ENCODE measurements around the gene SYNDIG1. TPM values are rescaled to one million over a fixed set of nuclear protein-coding genes. Genes with fewer than 3 reads are reported as not detected.
A peak's percentile ranks its signal among the peaks of the same experiment; 100 is the strongest.

The SYNDIG1 gene
- total RNA-seq, 4 donors from 2014 or later = 0.27 to 0.32 TPM; not detected in 2

GRCh38 chr20:24432046-24432442 lies 37.4 kb upstream of the SYNDIG1 start:
- 12 to 38% methylated on average over 2 of the region's 2 CpGs for WGBS, 2 donors (ENCODE audit: low coverage in 1 of 2)
- Histone ChIP-seq H3K27ac (no peak overlapping the region), H3K9me3 (no peaks in the 10 kb centered on the region), H3K27me3 (peaks cover 10% of the 10 kb centered on the region), H3K36me3 (no peaks in the 10 kb centered on the region), H3K4me1 (peaks cover 1 to 9% (median 2%) of the 10 kb centered on the region in 4 donors), H3K4me3 (no peak overlapping the region)
- DNase-seq = peak; percentile 68
- intact Hi-C loops (cut with DNase I; ENCODE audit: low total_unique reads) (no loop called here), in situ Hi-C loops (cut with MboI; ENCODE audit: low pct_ligation_motif_present in 1 of 4, low pct_unique_long_range_greater_than_20kb in 1 of 4, low sequenced_read_pairs in 3 of 4) (loop anchor here in 1 of 4 donors (25.0 kb wide), 1 partner anchor 95 kb away; no protein-coding TSS in a partner anchor)
- TF ChIP-seq POLR2A (IDR thresholded peaks at IDR 0.05) (no peak), EP300 (IDR thresholded peaks at IDR 0.05; ENCODE audit: low read depth) (no peak), POLR2AphosphoS5 (IDR thresholded peaks at IDR 0.05) (no peak)
- TF ChIP-seq, protein P1, sequence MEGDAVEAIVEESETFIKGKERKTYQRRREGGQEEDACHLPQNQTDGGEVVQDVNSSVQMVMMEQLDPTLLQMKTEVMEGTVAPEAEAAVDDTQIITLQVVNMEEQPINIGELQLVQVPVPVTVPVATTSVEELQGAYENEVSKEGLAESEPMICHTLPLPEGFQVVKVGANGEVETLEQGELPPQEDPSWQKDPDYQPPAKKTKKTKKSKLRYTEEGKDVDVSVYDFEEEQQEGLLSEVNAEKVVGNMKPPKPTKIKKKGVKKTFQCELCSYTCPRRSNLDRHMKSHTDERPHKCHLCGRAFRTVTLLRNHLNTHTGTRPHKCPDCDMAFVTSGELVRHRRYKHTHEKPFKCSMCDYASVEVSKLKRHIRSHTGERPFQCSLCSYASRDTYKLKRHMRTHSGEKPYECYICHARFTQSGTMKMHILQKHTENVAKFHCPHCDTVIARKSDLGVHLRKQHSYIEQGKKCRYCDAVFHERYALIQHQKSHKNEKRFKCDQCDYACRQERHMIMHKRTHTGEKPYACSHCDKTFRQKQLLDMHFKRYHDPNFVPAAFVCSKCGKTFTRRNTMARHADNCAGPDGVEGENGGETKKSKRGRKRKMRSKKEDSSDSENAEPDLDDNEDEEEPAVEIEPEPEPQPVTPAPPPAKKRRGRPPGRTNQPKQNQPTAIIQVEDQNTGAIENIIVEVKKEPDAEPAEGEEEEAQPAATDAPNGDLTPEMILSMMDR (IDR thresholded peaks at IDR 0.05) = no peak

- H3K4me3 ChIP-seq = no peak overlapping the region
- H3K36me3 ChIP-seq = no peaks in the 10 kb centered on the region
- peaks cover 5 to 23% (median 11%) of the 10 kb centered on the region in 4 donors for H3K4me1 ChIP-seq
- no peak for DNase-seq
- WGBS, 2 donors (ENCODE audit: low coverage in 1 of 2) = 58 to 63% methylated on average over 2 of the region's 2 CpGs
- in situ Hi-C loops (cut with MboI; ENCODE audit: low pct_ligation_motif_present in 1 of 4, low pct_unique_long_range_greater_than_20kb in 1 of 4, low sequenced_read_pairs in 3 of 4) (loop anchor here in 1 of 4 donors (25.0 kb wide), 1 partner anchor 99 kb away; no protein-coding TSS in a partner anchor), intact Hi-C loops (cut with DNase I; ENCODE audit: low total_unique reads) (no loop called here)
- H3K9me3 ChIP-seq = no peaks in the 10 kb centered on the region
- no peaks in the 10 kb centered on the region for H3K27me3 ChIP-seq
- no peak overlapping the region for H3K27ac ChIP-seq
- TF ChIP-seq, protein P1 (IDR thresholded peaks at IDR 0.05) = no peak
- TF ChIP-seq EP300 (IDR thresholded peaks at IDR 0.05; ENCODE audit: low read depth) = no peak
- no peak for TF ChIP-seq POLR2AphosphoS5 (IDR thresholded peaks at IDR 0.05)
Measured at GRCh38 chr20:24436160-24436559, 33.3 kb upstream of the SYNDIG1 start.

- DNase-seq = no peak
- Histone ChIP-seq H3K36me3 (no peaks in the 10 kb centered on the region), H3K27ac (peak overlapping the region in 1 of 4 donors; percentile 46), H3K4me3 (no peak overlapping the region), H3K4me1 (peaks cover 5 to 18% (median 11%) of the 10 kb centered on the region in 4 donors), H3K9me3 (no peaks in the 10 kb centered on the region), H3K27me3 (no peaks in the 10 kb centered on the region)
- intact Hi-C loops (cut with DNase I; ENCODE audit: low total_unique reads) = no loop called here
- TF ChIP-seq, protein P1 (IDR thresholded peaks at IDR 0.05) = no peak
- TF ChIP-seq POLR2AphosphoS5 (IDR thresholded peaks at IDR 0.05) = no peak
- TF ChIP-seq EP300 (IDR thresholded peaks at IDR 0.05; ENCODE audit: low read depth) = no peak
- no peak for TF ChIP-seq POLR2A (IDR thresholded peaks at IDR 0.05)
- in situ Hi-C loops (cut with MboI; ENCODE audit: low pct_ligation_motif_present in 1 of 4, low pct_unique_long_range_greater_than_20kb in 1 of 4, low sequenced_read_pairs in 3 of 4) = loop anchor here in 1 of 4 donors (25.0 kb wide), 1 partner anchor 100 kb away; no protein-coding TSS in a partner anchor
- 25 to 27% methylated on average over 2 to 8 of the region's 8 CpGs for WGBS, 2 donors (ENCODE audit: low coverage in 1 of 2)
Measured at GRCh38 chr20:24437196-24438082, 32.0 kb upstream of the SYNDIG1 start.

GRCh38 chr20:24438331-24438730 lies 31.1 kb upstream of the SYNDIG1 start:
- Histone ChIP-seq H3K9me3 (no peaks in the 10 kb centered on the region), H3K4me1 (peaks cover 5 to 16% (median 11%) of the 10 kb centered on the region in 4 donors), H3K36me3 (no peaks in the 10 kb centered on the region), H3K27me3 (no peaks in the 10 kb centered on the region), H3K4me3 (no peak overlapping the region), H3K27ac (no peak overlapping the region)
- no peak for TF ChIP-seq EP300 (IDR thresholded peaks at IDR 0.05; ENCODE audit: low read depth)
- no peak for TF ChIP-seq POLR2A (IDR thresholded peaks at IDR 0.05)
- TF ChIP-seq, protein P1 (IDR thresholded peaks at IDR 0.05) = no peak
- no peak for TF ChIP-seq POLR2AphosphoS5 (IDR thresholded peaks at IDR 0.05)
- intact Hi-C loops (cut with DNase I; ENCODE audit: low total_unique reads) = no loop called here
- DNase-seq = no peak
- in situ Hi-C loops (cut with MboI; ENCODE audit: low pct_ligation_motif_present in 1 of 4, low pct_unique_long_range_greater_than_20kb in 1 of 4, low sequenced_read_pairs in 3 of 4) = loop anchor here in 1 of 4 donors (25.0 kb wide), 1 partner anchor 101 kb away; no protein-coding TSS in a partner anchor
- WGBS, 2 donors (ENCODE audit: low coverage in 1 of 2) = 67 to 78% methylated on average over 1 to 2 of the region's 2 CpGs

Measured in transverse colon (tissue), 4 donors.